ENCODE results near the gene TPD52L2. TPM values are rescaled to one million over a fixed set of nuclear protein-coding genes. Genes with fewer than 3 reads are reported as not detected.

TPD52L2 gene
- total and polyA plus RNA-seq, 2 donors (not counting 1 experiment from before 2014, with no cell fraction given) = 39.9 to 41.3 TPM

- peak overlapping the region; percentile 71 for H3K27ac Mint-ChIP-seq
- intact Hi-C loops (cut with micrococcal nuclease) = no loop called here
- H3K79me2 ChIP-seq (ENCODE audit: control insufficient read depth, insufficient read depth, low read length) = no peaks in the 10 kb centered on the region
- ATAC-seq (ENCODE audit: low read depth) (no peak), DNase-seq (no peak)
- peaks cover 0 to 42% (median 26%) of the 10 kb centered on the region in 4 experiments for H3K27me3 ChIP-seq (replicated peaks in 1 of 4; ENCODE audit: control extremely low read depth in 1 of 4, control insufficient read depth in 3 of 4, insufficient read depth in 4 of 4, low read length in 3 of 4)
- ChIA-PET CTCF (no interaction called here), POLR2A (no interaction called here)
- H3K36me3 ChIP-seq (replicated peaks in 1 of 2; ENCODE audit: control extremely low read depth in 1 of 2, control insufficient read depth in 1 of 2, extremely low read depth in 1 of 2, insufficient read depth in 2 of 2, low read length in 1 of 2) = no peaks in the 10 kb centered on the region
- H3K9me3 Mint-ChIP-seq (ENCODE audit: insufficient read depth) = no peaks in the 10 kb centered on the region
- H3K27me3 Mint-ChIP-seq = peaks cover 28% of the 10 kb centered on the region
- H3K4me3 ChIP-seq (ENCODE audit: control extremely low read depth in 1 of 5, extremely low read depth in 1 of 5, insufficient read depth in 1 of 5, low read depth in 2 of 5, low read length in 4 of 5) = peak overlapping the region; percentile 28 to 65 (median 53)
- peaks cover 11% of the 10 kb centered on the region for H3K4me1 Mint-ChIP-seq
- peak overlapping the region; percentile 94 for H3K4me3 Mint-ChIP-seq
- H3K9ac ChIP-seq (ENCODE audit: low read length) = peak overlapping the region; percentile 54
- H3K9me3 ChIP-seq (ENCODE audit: control extremely low read depth in 1 of 3, control insufficient read depth in 2 of 3, insufficient read depth in 1 of 3, low read length in 2 of 3) = peaks cover 0 to 8% (median 0%) of the 10 kb centered on the region in 3 donors
- H3K4me2 ChIP-seq (replicated peaks; ENCODE audit: low read depth, low read length, poor library complexity, severe bottlenecking) = peak overlapping the region; percentile 96
- TF ChIP-seq EZH2 (IDR thresholded peaks at IDR 0.05; ENCODE audit: borderline replicate concordance, insufficient read depth, low read depth, low read length, poor library complexity, severe bottlenecking) = no peak
- no peak for TF ChIP-seq CTCF (IDR thresholded peaks at IDR 0.05)
- H3K27ac ChIP-seq (ENCODE audit: low read length in 2 of 2) = no peak overlapping the region
- WGBS (ENCODE audit: insufficient coverage) = 0% methylated on average over 4 of the region's 10 CpGs
- H3K4me1 ChIP-seq (ENCODE audit: control insufficient read depth in 2 of 2, insufficient read depth in 2 of 2, low read length in 2 of 2) = peaks cover 12 to 16% of the 10 kb centered on the region in 2 donors
- H2AFZ ChIP-seq (ENCODE audit: insufficient read depth, low read depth, low read length, poor library complexity, severe bottlenecking) = peak overlapping the region; percentile 54
- no peaks in the 10 kb centered on the region for H4K20me1 ChIP-seq (ENCODE audit: control insufficient read depth, insufficient read depth, low read length, poor library complexity, severe bottlenecking)
These were observed 35.5 kb upstream of the TPD52L2 start for GRCh38 chr20:63829603-63829944.

GRCh38 chr20:63829945-63830835, 34.9 kb upstream of the TPD52L2 start:
- H3K27me3 ChIP-seq (replicated peaks in 1 of 4; ENCODE audit: control extremely low read depth in 1 of 4, control insufficient read depth in 3 of 4, insufficient read depth in 4 of 4, low read length in 3 of 4) = peaks cover 0 to 42% (median 26%) of the 10 kb centered on the region in 4 experiments
- H3K4me1 ChIP-seq (ENCODE audit: control insufficient read depth in 2 of 2, insufficient read depth in 2 of 2, low read length in 2 of 2) = peaks cover 12 to 16% of the 10 kb centered on the region in 2 donors
- peak overlapping the region; percentile 71 for H3K27ac Mint-ChIP-seq
- no peaks in the 10 kb centered on the region for H4K20me1 ChIP-seq (ENCODE audit: control insufficient read depth, insufficient read depth, low read length, poor library complexity, severe bottlenecking)
- H3K79me2 ChIP-seq (ENCODE audit: control insufficient read depth, insufficient read depth, low read length) = no peaks in the 10 kb centered on the region
- H3K36me3 ChIP-seq (replicated peaks in 1 of 2; ENCODE audit: control extremely low read depth in 1 of 2, control insufficient read depth in 1 of 2, extremely low read depth in 1 of 2, insufficient read depth in 2 of 2, low read length in 1 of 2) = no peaks in the 10 kb centered on the region
- peak overlapping the region; percentile 54 for H3K9ac ChIP-seq (ENCODE audit: low read length)
- H3K27ac ChIP-seq (ENCODE audit: low read length in 2 of 2) = no peak overlapping the region
- intact Hi-C loops (cut with micrococcal nuclease) = no loop called here
- peak overlapping the region; percentile 96 for H3K4me2 ChIP-seq (replicated peaks; ENCODE audit: low read depth, low read length, poor library complexity, severe bottlenecking)
- H3K27me3 Mint-ChIP-seq = peaks cover 28% of the 10 kb centered on the region
- peaks cover 0 to 8% (median 0%) of the 10 kb centered on the region in 3 donors for H3K9me3 ChIP-seq (ENCODE audit: control extremely low read depth in 1 of 3, control insufficient read depth in 2 of 3, insufficient read depth in 1 of 3, low read length in 2 of 3)
- TF ChIP-seq EZH2 (IDR thresholded peaks at IDR 0.05; ENCODE audit: borderline replicate concordance, insufficient read depth, low read depth, low read length, poor library complexity, severe bottlenecking) = no peak
- TF ChIP-seq CTCF (IDR thresholded peaks at IDR 0.05) = no peak
- H2AFZ ChIP-seq (ENCODE audit: insufficient read depth, low read depth, low read length, poor library complexity, severe bottlenecking) = peak overlapping the region; percentile 54
- no peaks in the 10 kb centered on the region for H3K9me3 Mint-ChIP-seq (ENCODE audit: insufficient read depth)
- POLR2A ChIA-PET = no interaction called here
- under 1% methylated on average over 99 of the region's 99 CpGs for WGBS (ENCODE audit: insufficient coverage)
- peak; percentile 3 for ATAC-seq (ENCODE audit: low read depth)
- DNase-seq = peak; percentile 57
- peaks cover 11% of the 10 kb centered on the region for H3K4me1 Mint-ChIP-seq
- H3K4me3 Mint-ChIP-seq = peak overlapping the region; percentile 94
- peak overlapping the region; percentile 28 to 65 (median 53) for H3K4me3 ChIP-seq (ENCODE audit: control extremely low read depth in 1 of 5, extremely low read depth in 1 of 5, insufficient read depth in 1 of 5, low read depth in 2 of 5, low read length in 4 of 5)
- CTCF ChIA-PET = no interaction called here
